Keratinocyte (primary cell): ENCODE results near the gene RNASE9. TPM values are rescaled to one million over a fixed set of nuclear protein-coding genes. Genes with fewer than 3 reads are reported as not detected.

Source experiments
- DNase-seq: peaks from one replicate; pipeline ENCODE4 v3.0.0-alpha.2; 2011; ENCODE audit warnings: low read depth, missing footprints, low spot score
- FAIRE-seq: peaks from 2 replicates; lab custom pipeline; 2011; peaks lifted over from hg19 to GRCh38; lab: Jason Lieb, UNC
- H2AFZ ChIP-seq: 2 replicates; pipeline ENCODE4 v1.6.0; 2012; ENCODE audit warnings: low read length, control low read depth, inconsistent platforms; ENCODE audit not compliant: control insufficient read depth
- H3K27ac ChIP-seq: 2 replicates; pipeline ENCODE4 v1.5.1; 2011; ENCODE audit warnings: low read length; ENCODE audit not compliant: control insufficient read depth, insufficient read depth
- H3K27me3 ChIP-seq: 3 replicates; pipeline ENCODE4 v1.6.0; 2011; ENCODE audit warnings: low read length; ENCODE audit not compliant: control insufficient read depth, insufficient read depth; ENCODE audit errors: extremely low read depth
- H3K36me3 ChIP-seq, 2 experiments: 2 replicates in 1 of 2; 3 replicates in 1 of 2; pipeline ENCODE4 v1.5.1; 2011; ENCODE audit warnings: low read length in 2 of 2, mild to moderate bottlenecking in 1 of 2; ENCODE audit not compliant: control insufficient read depth in 2 of 2, insufficient read depth in 2 of 2; ENCODE audit errors: extremely low read depth in 1 of 2
- H3K4me1 ChIP-seq: 3 replicates; pipeline ENCODE4 v1.5.1; 2011; ENCODE audit warnings: low read length; ENCODE audit not compliant: control insufficient read depth, insufficient read depth; ENCODE audit errors: extremely low read depth
- H3K4me2 ChIP-seq: 3 replicates; pipeline ENCODE4 v1.6.0; 2011; ENCODE audit warnings: low read depth, low read length; ENCODE audit not compliant: control insufficient read depth, insufficient read depth; ENCODE audit errors: extremely low read depth
- H3K4me3 ChIP-seq, 3 experiments: fragments of 200-600 bp in 1 of 3; sonication (generic) in 1 of 3; 2 replicates in 2 of 3; 3 replicates in 1 of 3; pipeline ENCODE4 v1.5.1; 2011 to 2016; ENCODE audit warnings: low read length in 3 of 3, mild to moderate bottlenecking in 3 of 3, control low read depth in 2 of 3, inconsistent platforms in 1 of 3, low read depth in 1 of 3, mixed read lengths in 1 of 3, mixed run types in 1 of 3, moderate library complexity in 1 of 3; ENCODE audit not compliant: control insufficient read depth in 2 of 3, insufficient read depth in 2 of 3; ENCODE audit errors: extremely low read depth in 1 of 3
- H3K79me2 ChIP-seq: 2 replicates; pipeline ENCODE4 v1.6.0; 2012; ENCODE audit warnings: low read length; ENCODE audit not compliant: control insufficient read depth, insufficient read depth
- H3K9ac ChIP-seq: 3 replicates; pipeline ENCODE4 v1.6.0; 2011; ENCODE audit warnings: low read length; ENCODE audit not compliant: control insufficient read depth, insufficient read depth; ENCODE audit errors: extremely low read depth
- H3K9me1 ChIP-seq: 3 replicates; pipeline ENCODE4 v1.6.0; 2011; ENCODE audit warnings: low read length; ENCODE audit not compliant: control insufficient read depth, insufficient read depth; ENCODE audit errors: extremely low read depth
- H3K9me3 ChIP-seq: 2 replicates; pipeline ENCODE4 v1.5.1; 2012; ENCODE audit warnings: low read depth, low read length; ENCODE audit not compliant: control insufficient read depth
- H4K20me1 ChIP-seq: 3 replicates; pipeline ENCODE4 v1.6.0; 2011; ENCODE audit warnings: low read length; ENCODE audit not compliant: control insufficient read depth, insufficient read depth; ENCODE audit errors: extremely low read depth
- EZH2 ChIP-seq: IDR thresholded peaks from one replicate; pipeline ENCODE4 v1.6.1; 2012; ENCODE audit warnings: inconsistent platforms, mild to moderate bottlenecking, low read length, moderate library complexity
- dilution Hi-C: fragments of 300-500 bp; cut with MboI; formaldehyde crosslinking; loops from one replicate; pipeline ENCODE4 v1.7.0; 2020; ENCODE audit warnings: low sequenced_read_pairs; ENCODE audit not compliant: extremely low pct_ligation_motif_present
- polyA plus RNA-seq, 5 experiments: library from polyadenylated mRNA; depleted of rRNA in 3 of 5; stranded (reverse) in 3 of 5; stranded (forward) in 1 of 5; unstranded in 1 of 5; fragments of >200 nt; gene quantifications; 1 replicate in 1 of 5; 2 replicates in 3 of 5; 3 replicates in 1 of 5; pipeline versions ENCODE4 v1.2.1 to v1.2.3, GENCODE V29; 2011 to 2012; ENCODE audit warnings: missing spikeins in 2 of 5, low read depth in 1 of 5, low replicate concordance in 1 of 5
- TF ChIP-seq, protein P1 (sequence below), 3 experiments: IDR thresholded peaks in 1 of 3; conservative IDR thresholded peaks in 1 of 3; optimal IDR thresholded peaks in 1 of 3; 2 replicates in 2 of 3; 3 replicates in 1 of 3; pipeline versions ENCODE3 to v1.5.1; 2011; ENCODE audit warnings: low read length in 3 of 3, mild to moderate bottlenecking in 3 of 3, moderate library complexity in 2 of 3, control low read depth in 1 of 3, inconsistent platforms in 1 of 3; ENCODE audit not compliant: insufficient read depth in 2 of 3; ENCODE audit errors: extremely low read depth in 1 of 3

Gene RNASE9
- polyA plus RNA-seq, 1 donor (not counting 4 experiments of a cell fraction or from before 2014, with no cell fraction given): not detected

DNA sequence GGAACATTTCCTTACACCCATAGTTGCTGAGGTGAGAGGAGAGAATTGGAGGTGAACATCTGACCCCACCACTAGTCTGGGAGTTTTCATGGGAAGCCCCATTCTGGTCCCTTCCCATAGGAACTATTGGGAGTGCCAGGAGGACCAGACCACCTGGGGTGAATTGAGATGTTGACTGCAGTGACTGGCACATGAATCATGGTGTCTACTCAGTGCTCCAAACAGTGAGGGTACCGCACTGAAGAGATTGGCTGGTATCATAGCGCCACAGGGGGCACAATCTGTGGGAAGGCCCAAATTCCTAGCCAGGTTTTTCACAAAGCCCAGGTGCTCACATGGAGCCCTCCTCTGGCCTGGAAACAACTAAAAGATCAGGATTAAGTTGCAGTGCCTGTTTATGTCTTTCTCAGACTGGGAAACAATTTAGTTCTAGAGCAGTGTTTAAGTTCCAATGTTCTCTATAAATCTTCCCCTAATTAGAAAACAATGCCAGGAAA, 3.7 kb upstream of the RNASE9 start:
- no peak overlapping the region for H3K4me2 ChIP-seq
- dilution Hi-C loops: no loop called here
- no peaks in the 10 kb centered on the region for H3K27me3 ChIP-seq
- TF ChIP-seq EZH2: no peak
- TF ChIP-seq, protein P1, sequence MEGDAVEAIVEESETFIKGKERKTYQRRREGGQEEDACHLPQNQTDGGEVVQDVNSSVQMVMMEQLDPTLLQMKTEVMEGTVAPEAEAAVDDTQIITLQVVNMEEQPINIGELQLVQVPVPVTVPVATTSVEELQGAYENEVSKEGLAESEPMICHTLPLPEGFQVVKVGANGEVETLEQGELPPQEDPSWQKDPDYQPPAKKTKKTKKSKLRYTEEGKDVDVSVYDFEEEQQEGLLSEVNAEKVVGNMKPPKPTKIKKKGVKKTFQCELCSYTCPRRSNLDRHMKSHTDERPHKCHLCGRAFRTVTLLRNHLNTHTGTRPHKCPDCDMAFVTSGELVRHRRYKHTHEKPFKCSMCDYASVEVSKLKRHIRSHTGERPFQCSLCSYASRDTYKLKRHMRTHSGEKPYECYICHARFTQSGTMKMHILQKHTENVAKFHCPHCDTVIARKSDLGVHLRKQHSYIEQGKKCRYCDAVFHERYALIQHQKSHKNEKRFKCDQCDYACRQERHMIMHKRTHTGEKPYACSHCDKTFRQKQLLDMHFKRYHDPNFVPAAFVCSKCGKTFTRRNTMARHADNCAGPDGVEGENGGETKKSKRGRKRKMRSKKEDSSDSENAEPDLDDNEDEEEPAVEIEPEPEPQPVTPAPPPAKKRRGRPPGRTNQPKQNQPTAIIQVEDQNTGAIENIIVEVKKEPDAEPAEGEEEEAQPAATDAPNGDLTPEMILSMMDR (optimal IDR thresholded peaks at IDR 0.05 in 1 of 3, IDR thresholded peaks at IDR 0.05 in 1 of 3, conservative IDR thresholded peaks at IDR 0.05 in 1 of 3; ENCODE audit: extremely low read depth in 1 of 3, insufficient read depth in 2 of 3, low read length in 3 of 3): no peak
- DNase-seq (no peak), FAIRE-seq (no peak)
- no peaks in the 10 kb centered on the region for H3K4me1 ChIP-seq
- no peaks in the 10 kb centered on the region for H3K9me3 ChIP-seq
- H3K36me3 ChIP-seq: no peaks in the 10 kb centered on the region
- no peak overlapping the region for H2AFZ ChIP-seq
- no peak overlapping the region for H3K9ac ChIP-seq
- H3K4me3 ChIP-seq: no peak overlapping the region
- H4K20me1 ChIP-seq: no peaks in the 10 kb centered on the region
- no peaks in the 10 kb centered on the region for H3K9me1 ChIP-seq
- no peak overlapping the region for H3K27ac ChIP-seq
- no peaks in the 10 kb centered on the region for H3K79me2 ChIP-seq

DNA sequence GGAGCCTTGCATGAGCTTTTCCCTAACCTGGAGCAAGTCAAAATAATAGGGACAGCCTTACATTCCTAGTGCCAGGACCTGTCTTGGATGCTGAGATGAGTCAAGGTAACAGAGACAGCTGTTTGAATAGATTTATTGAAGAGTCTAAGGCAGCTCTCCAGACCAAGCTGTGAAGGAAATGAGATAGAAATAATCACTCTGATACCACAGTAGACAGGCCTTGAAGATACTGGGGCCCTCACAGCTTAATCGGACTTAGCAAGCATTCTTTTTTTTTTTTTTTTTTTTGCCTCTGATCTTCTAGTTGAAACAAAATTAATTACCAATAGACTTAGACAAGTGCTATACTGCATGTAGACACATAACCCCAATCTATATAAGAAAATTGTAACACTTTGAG, 3.1 kb upstream of the RNASE9 start:
- Histone ChIP-seq H3K27me3 (no peaks in the 10 kb centered on the region), H4K20me1 (no peaks in the 10 kb centered on the region), H2AFZ (no peak overlapping the region), H3K27ac (no peak overlapping the region), H3K4me3 (no peak overlapping the region), H3K9me3 (no peaks in the 10 kb centered on the region), H3K4me2 (no peak overlapping the region), H3K79me2 (no peaks in the 10 kb centered on the region), H3K9me1 (no peaks in the 10 kb centered on the region), H3K36me3 (no peaks in the 10 kb centered on the region), H3K4me1 (no peaks in the 10 kb centered on the region), H3K9ac (no peak overlapping the region)
- TF ChIP-seq, protein P1 (optimal IDR thresholded peaks at IDR 0.05 in 1 of 3, IDR thresholded peaks at IDR 0.05 in 1 of 3, conservative IDR thresholded peaks at IDR 0.05 in 1 of 3; ENCODE audit: extremely low read depth in 1 of 3, insufficient read depth in 2 of 3, low read length in 3 of 3): no peak
- TF ChIP-seq EZH2: no peak
- dilution Hi-C loops: no loop called here
- FAIRE-seq (no peak), DNase-seq (no peak)
